Measurements from ENCODE around the gene CSRNP3. TPM values are rescaled to one million over a fixed set of nuclear protein-coding genes. Genes with fewer than 3 reads are reported as not detected.

The CSRNP3 gene
- total and polyA plus RNA-seq, 10 of the 15 experiments (the other 5 are each of a cell fraction or from before 2014, with no cell fraction given): 0.03 to 5.2 (median 0.11) TPM; not detected in 1

GRCh38 chr2:165479856-165480255, 10.4 kb downstream of the CSRNP3 start:
- no TSS peak for BruUV-seq (replicated peaks)
- RAD21 ChIA-PET (ENCODE audit: unreplicated experiment): interaction anchor here (1.0 to 2.3 kb wide), 2 partner anchors 18 to 53 kb away, joined by 3 to 7 read pairs; no protein-coding TSS in a partner anchor
- Histone ChIP-seq H3K4me2 (ENCODE audit: control insufficient read depth, insufficient read depth) (no peak overlapping the region), H4K20me1 (ENCODE audit: control insufficient read depth, insufficient read depth) (no peaks in the 10 kb centered on the region), H3K79me2 (ENCODE audit: control insufficient read depth, insufficient read depth, low read length) (no peaks in the 10 kb centered on the region), H2AFZ (ENCODE audit: control insufficient read depth, low read depth, low read length) (no peak overlapping the region), H3K27me3 (replicated peaks in 1 of 2; ENCODE audit: control insufficient read depth in 2 of 2, insufficient read depth in 2 of 2, low read length in 1 of 2) (no peaks in the 10 kb centered on the region), H3K9ac (ENCODE audit: control insufficient read depth, insufficient read depth, low read length) (no peak overlapping the region), H3K9me3 (replicated peaks; ENCODE audit: control insufficient read depth, insufficient read depth, low read length) (no peaks in the 10 kb centered on the region), H3K4me3 (no peak overlapping the region), H3K27ac (ENCODE audit: control insufficient read depth, insufficient read depth) (no peak overlapping the region), H3K4me1 (ENCODE audit: control insufficient read depth, insufficient read depth, low read length) (no peaks in the 10 kb centered on the region), H3K36me3 (ENCODE audit: control insufficient read depth in 2 of 2, insufficient read depth in 2 of 2, low read length in 1 of 2) (no peaks in the 10 kb centered on the region)
- intact Hi-C loops (cut with micrococcal nuclease; ENCODE audit: unreplicated experiment): no loop called here
- no peak for DNase-seq (ENCODE audit: low read depth, low spot score)
- CTCF ChIA-PET: interaction anchor here (1.1 to 1.9 kb wide), 4 partner anchors 10 to 63 kb away, joined by 3 to 9 read pairs (median 4); partner anchors contain the start of gene CSRNP3
- TF ChIP-seq SREBF2 (IDR thresholded peaks at IDR 0.05; ENCODE audit: low read length) (no peak), CEBPB (IDR thresholded peaks at IDR 0.05; ENCODE audit: borderline replicate concordance in 1 of 2, low read depth in 2 of 2, low read length in 2 of 2) (no peak), RAD51 (IDR thresholded peaks at IDR 0.05) (no peak), MLLT1 (IDR thresholded peaks at IDR 0.05) (no peak), MYC (IDR thresholded peaks at IDR 0.05; ENCODE audit: insufficient read depth, insufficient read length, insufficient replicate concordance, low read length, severe bottlenecking) (no peak), NFIC (IDR thresholded peaks at IDR 0.05; ENCODE audit: low read depth, low read length) (no peak), TAF1 (IDR thresholded peaks at IDR 0.05; ENCODE audit: borderline replicate concordance, low read depth, low read length) (no peak)
- TF ChIP-seq, protein P1, sequence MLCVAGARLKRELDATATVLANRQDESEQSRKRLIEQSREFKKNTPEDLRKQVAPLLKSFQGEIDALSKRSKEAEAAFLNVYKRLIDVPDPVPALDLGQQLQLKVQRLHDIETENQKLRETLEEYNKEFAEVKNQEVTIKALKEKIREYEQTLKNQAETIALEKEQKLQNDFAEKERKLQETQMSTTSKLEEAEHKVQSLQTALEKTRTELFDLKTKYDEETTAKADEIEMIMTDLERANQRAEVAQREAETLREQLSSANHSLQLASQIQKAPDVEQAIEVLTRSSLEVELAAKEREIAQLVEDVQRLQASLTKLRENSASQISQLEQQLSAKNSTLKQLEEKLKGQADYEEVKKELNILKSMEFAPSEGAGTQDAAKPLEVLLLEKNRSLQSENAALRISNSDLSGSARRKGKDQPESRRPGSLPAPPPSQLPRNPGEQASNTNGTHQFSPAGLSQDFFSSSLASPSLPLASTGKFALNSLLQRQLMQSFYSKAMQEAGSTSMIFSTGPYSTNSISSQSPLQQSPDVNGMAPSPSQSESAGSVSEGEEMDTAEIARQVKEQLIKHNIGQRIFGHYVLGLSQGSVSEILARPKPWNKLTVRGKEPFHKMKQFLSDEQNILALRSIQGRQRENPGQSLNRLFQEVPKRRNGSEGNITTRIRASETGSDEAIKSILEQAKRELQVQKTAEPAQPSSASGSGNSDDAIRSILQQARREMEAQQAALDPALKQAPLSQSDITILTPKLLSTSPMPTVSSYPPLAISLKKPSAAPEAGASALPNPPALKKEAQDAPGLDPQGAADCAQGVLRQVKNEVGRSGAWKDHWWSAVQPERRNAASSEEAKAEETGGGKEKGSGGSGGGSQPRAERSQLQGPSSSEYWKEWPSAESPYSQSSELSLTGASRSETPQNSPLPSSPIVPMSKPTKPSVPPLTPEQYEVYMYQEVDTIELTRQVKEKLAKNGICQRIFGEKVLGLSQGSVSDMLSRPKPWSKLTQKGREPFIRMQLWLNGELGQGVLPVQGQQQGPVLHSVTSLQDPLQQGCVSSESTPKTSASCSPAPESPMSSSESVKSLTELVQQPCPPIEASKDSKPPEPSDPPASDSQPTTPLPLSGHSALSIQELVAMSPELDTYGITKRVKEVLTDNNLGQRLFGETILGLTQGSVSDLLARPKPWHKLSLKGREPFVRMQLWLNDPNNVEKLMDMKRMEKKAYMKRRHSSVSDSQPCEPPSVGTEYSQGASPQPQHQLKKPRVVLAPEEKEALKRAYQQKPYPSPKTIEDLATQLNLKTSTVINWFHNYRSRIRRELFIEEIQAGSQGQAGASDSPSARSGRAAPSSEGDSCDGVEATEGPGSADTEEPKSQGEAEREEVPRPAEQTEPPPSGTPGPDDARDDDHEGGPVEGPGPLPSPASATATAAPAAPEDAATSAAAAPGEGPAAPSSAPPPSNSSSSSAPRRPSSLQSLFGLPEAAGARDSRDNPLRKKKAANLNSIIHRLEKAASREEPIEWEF (IDR thresholded peaks at IDR 0.05; ENCODE audit: insufficient replicate concordance, low read depth, low read length): no peak
- 19% methylated on average over 4 of the region's 4 CpGs for WGBS (ENCODE audit: insufficient coverage, insufficient replicate concordance, low lambda C conversion rate, missing lambda C conversion rate)
- POLR2A ChIA-PET: interaction anchor here (0.5 to 0.9 kb wide), 2 partner anchors 47 to 50 kb away, joined by 3 to 7 read pairs; no protein-coding TSS in a partner anchor
- in situ Hi-C loops (cut with MboI): no loop called here
- no peak; the same call in 2 of the 3 replicates for ATAC-seq
- SMC1A ChIA-PET (ENCODE audit: uncharacterized antibody, unreplicated experiment): interaction anchor here (1.1 to 2.4 kb wide), 4 partner anchors 17 to 196 kb away, joined by 3 to 13 read pairs (median 7); no protein-coding TSS in a partner anchor
- FAIRE-seq: no peak

Data from GM12878 (cell line).